Right lobe of liver (tissue), 4 donors: Measurements from ENCODE around the gene ADI1.

Experiments used
- CTCF ChIP-seq, 4 donors: fragments of 200-600 bp in 3 of 4; fragments of 450-650 bp in 1 of 4; IDR thresholded peaks; one replicate each; pipeline versions ENCODE4 v1.5.1 to v1.8.0; 2016 to 2022; ENCODE audit warnings: antibody characterized with exemption in 4 of 4, mild to moderate bottlenecking in 2 of 4
- POLR2A ChIP-seq: fragments of 450-650 bp; IDR thresholded peaks from one replicate; pipeline ENCODE4 v1.6.1; 2017; ENCODE audit warnings: antibody characterized with exemption, mild to moderate bottlenecking
- donor health status: DM: no; HTN: no; CAD: no.
- donor health status: DM: no; HTN: no; CAD: no.
- donor health status: DM: no; HTN: yes; CAD: no.

- TF ChIP-seq CTCF (IDR thresholded peaks at IDR 0.05) (no peak), POLR2A (no peak)
Measured at GRCh38 chr2:3486047-3487027, 33.0 kb downstream of the ADI1 start.
